OCI-M1 (cell line): Measurements from ENCODE around the gene SCUBE1.

Experiments used
- DNase-seq: peaks from one replicate; lab custom pipeline; 2025; lab: John Stamatoyannopoulos, UW

The SCUBE1 gene

DNA sequence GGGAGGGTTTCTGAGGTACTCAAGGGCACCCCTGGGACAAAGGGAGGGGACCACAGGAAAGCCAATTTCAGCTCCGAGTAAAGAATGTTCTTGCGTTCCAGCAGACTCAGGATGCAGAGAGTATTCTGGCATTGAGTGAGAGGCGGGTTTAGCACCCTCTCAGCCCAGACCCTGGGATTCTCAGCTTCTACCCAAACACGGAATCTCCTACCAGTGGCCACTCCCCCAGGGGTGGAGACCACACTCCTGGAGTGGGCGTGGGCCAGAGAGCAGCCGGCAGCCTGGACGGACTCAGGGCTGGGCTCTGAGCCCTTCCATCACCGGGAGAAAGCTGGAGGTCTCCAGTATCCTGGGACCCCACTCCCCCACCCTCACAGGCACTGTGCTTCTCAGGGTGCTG lies 130.1 kb downstream of the SCUBE1 start:
- no peak for DNase-seq

GRCh38 chr22:43212434-43212952 lies 130.7 kb downstream of the SCUBE1 start:
- DNase-seq = no peak

DNA sequence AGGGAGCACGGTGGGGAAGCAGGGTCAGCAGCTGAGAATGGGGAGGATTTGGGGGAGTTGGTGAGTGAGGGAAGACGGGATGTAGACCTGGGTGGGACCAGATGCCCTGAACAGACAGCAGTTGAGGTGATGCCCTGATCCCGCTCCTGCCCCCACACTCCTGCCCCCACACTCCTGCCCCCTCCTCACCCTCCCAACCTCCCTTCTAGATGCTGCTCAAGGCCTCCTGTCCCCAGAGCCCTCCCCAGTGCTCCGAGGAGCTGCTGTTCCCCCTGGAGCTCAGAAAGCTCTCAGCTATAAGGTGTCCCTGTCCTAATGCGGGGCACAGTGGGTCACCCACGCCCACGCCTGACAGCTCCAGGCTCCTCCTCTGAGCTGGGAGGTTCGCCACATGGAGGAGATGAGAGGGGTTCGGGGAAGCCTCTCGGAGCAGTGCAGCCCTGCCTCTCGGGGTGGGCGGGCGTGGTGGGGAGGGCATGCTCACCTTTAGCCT lies 131.2 kb downstream of the SCUBE1 start:
- no peak for DNase-seq

GRCh38 chr22:43210631-43211515 lies 132.3 kb downstream of the SCUBE1 start:
- no peak for DNase-seq

- no peak for DNase-seq
These were observed 133.2 kb downstream of the SCUBE1 start for GRCh38 chr22:43209971-43210370.

- no peak for DNase-seq
These were observed 133.7 kb downstream of the SCUBE1 start for GRCh38 chr22:43209523-43209890.

GRCh38 chr22:43208703-43209522 lies 134.3 kb downstream of the SCUBE1 start:
- no peak for DNase-seq

DNA sequence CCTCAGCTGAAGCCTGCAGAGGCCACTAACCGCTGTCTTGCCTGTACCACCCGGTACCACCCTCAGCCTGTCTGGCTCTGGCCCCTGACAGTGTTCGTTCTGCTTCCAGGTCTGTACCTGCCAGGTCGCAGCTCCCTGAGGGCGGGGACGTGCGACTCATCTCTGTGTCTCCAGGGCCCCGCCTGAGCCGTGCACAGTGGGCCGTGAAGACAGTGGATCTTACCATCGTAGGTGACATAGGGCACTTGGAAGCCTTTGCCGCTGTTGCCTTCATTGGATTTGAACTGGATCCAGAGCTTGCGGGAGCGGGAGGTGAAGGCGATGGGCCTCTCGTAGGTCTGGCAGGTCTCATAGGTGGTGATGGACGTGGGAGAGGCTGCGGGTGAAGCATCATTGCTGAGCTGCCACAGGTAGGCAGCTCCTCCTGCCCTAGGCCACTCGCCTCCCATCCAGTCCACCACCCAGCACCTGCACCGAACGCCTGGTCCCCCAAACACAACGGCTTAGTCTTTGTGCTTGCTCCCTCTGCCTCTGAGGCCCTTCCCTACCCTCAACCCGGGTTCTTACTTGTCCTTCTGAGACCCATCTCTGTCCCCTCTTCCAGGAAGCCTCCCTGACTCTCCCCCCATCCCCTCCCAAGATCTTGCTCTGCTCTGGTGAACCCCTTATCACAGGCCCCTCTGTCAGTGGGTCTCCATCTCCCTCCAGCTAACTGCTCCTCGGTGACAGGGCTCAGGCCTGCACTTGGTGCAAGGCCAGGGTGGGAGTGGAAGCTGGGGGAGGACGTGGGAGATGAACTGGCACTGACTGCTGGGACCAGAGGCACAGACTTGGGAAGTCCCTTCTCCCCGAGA lies 135.1 kb downstream of the SCUBE1 start:
- no peak for DNase-seq

DNA sequence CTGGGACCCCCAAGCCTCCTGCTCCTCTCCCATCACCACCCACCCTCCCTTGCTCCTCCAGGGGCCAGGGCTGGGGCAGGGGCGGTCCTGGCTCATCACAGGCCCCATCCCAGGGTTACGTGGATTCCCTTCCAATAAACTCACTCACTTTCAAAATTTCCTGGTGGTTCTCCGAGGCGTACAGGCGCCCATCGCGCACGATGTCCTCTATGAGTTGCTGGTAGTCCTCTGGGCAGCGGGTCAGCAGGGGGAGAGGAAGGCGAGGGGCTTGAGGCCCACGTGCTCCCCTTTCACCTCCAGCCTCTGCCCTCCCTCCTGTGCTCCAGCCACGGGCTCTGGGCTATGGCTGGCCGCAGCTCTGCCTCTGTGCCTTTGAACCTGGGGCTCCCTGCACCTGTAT lies 135.8 kb downstream of the SCUBE1 start:
- DNase-seq = no peak

- no peak for DNase-seq
These were observed 136.5 kb downstream of the SCUBE1 start for GRCh38 chr22:43206509-43207161.

DNA sequence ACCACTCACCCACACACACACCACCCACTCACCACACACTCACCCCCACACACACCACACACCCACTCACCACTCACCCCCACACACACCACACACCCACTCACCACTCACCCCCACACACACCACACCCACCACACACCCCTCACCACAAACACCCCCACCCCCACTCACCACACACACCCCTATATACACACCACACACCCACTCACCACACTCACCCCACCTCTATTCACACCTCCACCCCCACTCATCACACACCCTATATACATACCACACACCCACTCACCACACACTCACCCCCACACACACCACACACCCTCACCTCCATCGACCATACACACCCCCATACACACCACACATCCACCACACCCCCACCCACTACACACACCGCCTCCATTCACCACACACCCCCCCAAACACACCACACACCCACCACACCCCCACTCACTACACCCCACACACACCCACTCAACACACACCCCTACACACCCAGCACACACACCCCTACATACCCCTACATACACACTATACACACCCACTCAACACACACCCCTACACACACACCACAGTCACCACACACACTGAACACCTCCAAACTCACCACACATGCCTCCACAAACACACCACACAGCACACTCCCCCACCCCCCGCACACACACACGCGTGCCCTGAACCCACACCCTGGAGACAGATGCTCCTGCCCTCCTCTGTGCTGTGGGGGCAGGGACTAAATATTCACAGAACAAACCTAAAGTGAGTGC lies 137.2 kb downstream of the SCUBE1 start:
- no peak for DNase-seq

DNA sequence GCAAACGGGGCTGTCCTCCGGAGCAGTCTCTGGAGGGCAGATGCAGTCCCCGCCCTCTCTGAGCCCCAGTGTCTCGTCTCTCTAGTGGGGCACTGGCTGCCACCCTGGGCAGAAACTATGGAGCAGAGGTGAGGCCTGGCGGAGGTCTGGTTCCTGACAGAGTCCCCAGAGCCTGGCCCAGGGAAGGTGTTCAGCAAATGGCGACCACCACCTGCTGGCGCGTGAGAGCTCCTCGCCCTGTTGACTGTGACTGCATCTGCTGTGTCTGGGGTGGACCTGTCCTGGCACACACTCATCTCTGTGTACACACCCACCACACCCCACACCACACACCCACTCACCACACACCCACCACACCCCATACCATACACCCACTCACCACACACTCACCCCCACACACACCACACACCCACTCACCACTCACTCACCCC lies 137.9 kb downstream of the SCUBE1 start:
- no peak for DNase-seq

DNA sequence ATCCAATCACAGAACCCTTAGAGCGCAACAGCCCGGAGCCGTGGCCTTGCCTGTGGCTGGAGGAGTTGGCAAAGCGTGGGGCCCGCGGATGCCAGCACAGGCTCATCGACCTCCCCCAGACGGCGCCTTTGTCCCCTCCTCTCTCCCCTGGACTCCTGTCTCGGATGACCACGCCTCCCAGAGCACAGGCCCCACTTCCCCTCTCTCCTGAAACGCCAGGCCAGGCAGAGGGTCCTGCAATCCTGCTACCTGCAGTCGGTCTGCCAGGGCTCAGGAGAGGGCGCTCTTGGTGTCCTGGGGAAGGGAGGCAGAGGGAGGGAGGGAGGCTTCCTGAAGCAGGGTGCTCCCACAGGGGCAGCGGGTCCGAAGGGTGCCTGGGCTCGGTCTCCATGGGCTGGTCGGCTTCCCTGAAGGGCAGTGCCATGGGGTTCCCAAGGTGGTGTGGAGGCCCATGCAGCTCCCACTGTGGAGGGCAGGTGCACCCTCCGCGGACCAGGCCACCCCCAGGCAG lies 139.6 kb downstream of the SCUBE1 start:
- no peak for DNase-seq

GRCh38 chr22:43202756-43203410 lies 140.3 kb downstream of the SCUBE1 start:
- DNase-seq = no peak

DNA sequence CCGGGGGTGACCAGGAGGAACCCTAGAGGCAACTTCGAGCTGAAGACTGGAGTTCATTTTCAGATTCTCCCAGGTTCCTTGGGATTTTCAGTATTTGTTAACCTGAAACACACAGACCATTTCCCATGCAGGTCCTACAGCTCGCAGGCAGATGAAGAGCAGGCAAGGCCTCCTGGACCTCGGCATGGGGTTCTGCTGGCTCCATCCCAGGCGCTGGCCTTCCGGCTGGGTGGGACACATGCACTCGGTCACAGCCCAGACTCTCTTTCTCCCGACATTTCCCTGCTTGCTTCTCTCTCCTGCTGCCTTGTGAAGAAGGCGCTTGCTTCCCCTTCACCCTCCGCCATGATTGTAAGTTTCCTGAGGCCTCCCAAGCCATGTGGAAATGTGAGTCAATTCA lies 140.8 kb downstream of the SCUBE1 start:
- DNase-seq = no peak

- DNase-seq = no peak
These were observed 141.5 kb downstream of the SCUBE1 start for GRCh38 chr22:43201486-43202219.

- DNase-seq = no peak
These were observed 142.6 kb downstream of the SCUBE1 start for GRCh38 chr22:43200555-43200954.

GRCh38 chr22:43200031-43200430 lies 143.1 kb downstream of the SCUBE1 start:
- no peak for DNase-seq

GRCh38 chr22:43199541-43199940 lies 143.6 kb downstream of the SCUBE1 start:
- DNase-seq = no peak
